Measurements from ENCODE around the gene RANBP10. TPM values are rescaled to one million over a fixed set of nuclear protein-coding genes. Genes with fewer than 3 reads are reported as not detected.

Gene RANBP10
- total and polyA plus RNA-seq, 2 of the 13 experiments (the other 11 are each of a cell fraction or from before 2014, with no cell fraction given) = 9.2 to 22.7 TPM

- no peak for TF ChIP-seq ZNF629 (CRISPR knock-in tag; conservative IDR thresholded peaks at IDR 0.05)
- peak; percentile 83 for TF ChIP-seq ASH2L (IDR thresholded peaks at IDR 0.05; ENCODE audit: insufficient read length, low read depth, low read length)
- peak; percentile 29; the same call in 1 of the 2 replicates for TF ChIP-seq DR1 (CRISPR knock-in tag; IDR thresholded peaks at IDR 0.05)
- TF ChIP-seq ZNF354B (CRISPR knock-in tag; IDR thresholded peaks at IDR 0.05) = no peak
- peak; percentile 90; the same call in 1 of the 2 replicates for TF ChIP-seq ZNF556 (CRISPR knock-in tag; IDR thresholded peaks at IDR 0.05; ENCODE audit: borderline replicate concordance)
- peak; percentile 95 for TF ChIP-seq RXRA (CRISPR knock-in tag; IDR thresholded peaks at IDR 0.05)
- peak; percentile 3 for TF ChIP-seq FOXO1 (CRISPR knock-in tag; IDR thresholded peaks at IDR 0.05)
- peak in 1 of 2 experiments; percentile 85; a peak in 1 of 4 replicates for TF ChIP-seq KLF16 (CRISPR knock-in tag; IDR thresholded peaks at IDR 0.05)
- TF ChIP-seq, protein P1, sequence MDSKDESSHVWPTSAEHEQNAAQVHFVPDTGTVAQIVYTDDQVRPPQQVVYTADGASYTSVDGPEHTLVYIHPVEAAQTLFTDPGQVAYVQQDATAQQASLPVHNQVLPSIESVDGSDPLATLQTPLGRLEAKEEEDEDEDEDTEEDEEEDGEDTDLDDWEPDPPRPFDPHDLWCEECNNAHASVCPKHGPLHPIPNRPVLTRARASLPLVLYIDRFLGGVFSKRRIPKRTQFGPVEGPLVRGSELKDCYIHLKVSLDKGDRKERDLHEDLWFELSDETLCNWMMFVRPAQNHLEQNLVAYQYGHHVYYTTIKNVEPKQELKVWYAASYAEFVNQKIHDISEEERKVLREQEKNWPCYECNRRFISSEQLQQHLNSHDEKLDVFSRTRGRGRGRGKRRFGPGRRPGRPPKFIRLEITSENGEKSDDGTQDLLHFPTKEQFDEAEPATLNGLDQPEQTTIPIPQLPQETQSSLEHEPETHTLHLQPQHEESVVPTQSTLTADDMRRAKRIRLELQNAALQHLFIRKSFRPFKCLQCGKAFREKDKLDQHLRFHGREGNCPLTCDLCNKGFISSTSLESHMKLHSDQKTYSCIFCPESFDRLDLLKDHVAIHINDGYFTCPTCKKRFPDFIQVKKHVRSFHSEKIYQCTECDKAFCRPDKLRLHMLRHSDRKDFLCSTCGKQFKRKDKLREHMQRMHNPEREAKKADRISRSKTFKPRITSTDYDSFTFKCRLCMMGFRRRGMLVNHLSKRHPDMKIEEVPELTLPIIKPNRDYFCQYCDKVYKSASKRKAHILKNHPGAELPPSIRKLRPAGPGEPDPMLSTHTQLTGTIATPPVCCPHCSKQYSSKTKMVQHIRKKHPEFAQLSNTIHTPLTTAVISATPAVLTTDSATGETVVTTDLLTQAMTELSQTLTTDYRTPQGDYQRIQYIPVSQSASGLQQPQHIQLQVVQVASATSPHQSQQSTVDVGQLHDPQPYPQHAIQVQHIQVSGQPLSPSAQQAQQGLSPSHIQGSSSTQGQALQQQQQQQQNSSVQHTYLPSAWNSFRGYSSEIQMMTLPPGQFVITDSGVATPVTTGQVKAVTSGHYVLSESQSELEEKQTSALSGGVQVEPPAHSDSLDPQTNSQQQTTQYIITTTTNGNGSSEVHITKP (CRISPR knock-in tag; IDR thresholded peaks at IDR 0.05; ENCODE audit: low read depth) = peak; percentile 92
- TF ChIP-seq MAZ (IDR thresholded peaks at IDR 0.05; ENCODE audit: borderline replicate concordance, low read depth, low read length) = peak; percentile 96
- peak; percentile 98 for TF ChIP-seq MAZ (CRISPR knock-in tag; IDR thresholded peaks at IDR 0.05; ENCODE audit: low read depth)
- TF ChIP-seq REST (IDR thresholded peaks at IDR 0.05; ENCODE audit: borderline replicate concordance in 1 of 2, low read depth in 1 of 2, low read length in 2 of 2) = peak in 1 of 2 experiments; percentile 60; a peak in 1 of 4 replicates
- TF ChIP-seq SP140L (CRISPR knock-in tag; IDR thresholded peaks at IDR 0.05; ENCODE audit: borderline replicate concordance) = no peak
- TF ChIP-seq ZNF10 (CRISPR knock-in tag; IDR thresholded peaks at IDR 0.05; ENCODE audit: borderline replicate concordance, low read depth) = no peak
- peak; percentile 77 for TF ChIP-seq SALL2 (CRISPR knock-in tag; IDR thresholded peaks at IDR 0.05)
- no peak; the same call in none of the 2 replicates for TF ChIP-seq HNF1B (CRISPR knock-in tag; IDR thresholded peaks at IDR 0.05)
- peak; percentile 69; the same call in 1 of the 2 replicates for TF ChIP-seq ZMYM4 (CRISPR knock-in tag; IDR thresholded peaks at IDR 0.05)
Measured at GRCh38 chr16:67846320-67847063, 40.1 kb upstream of the RANBP10 start, which contains the start of gene NUTF2 (continued).

Measured in HepG2 (cell line).